Panc1 (cell line): ENCODE data around the gene EXOC7. TPM values are rescaled to one million over a fixed set of nuclear protein-coding genes. Genes with fewer than 3 reads are reported as not detected.

Source experiments
- ATAC-seq: fragments of 200-7000 bp; cut with Tn5 transposase; 2 replicates; pipeline ENCODE4 v1.9.1; 2020; ENCODE audit warnings: mild to moderate bottlenecking, moderate library complexity
- BruUV-seq: library from RNA; stranded (reverse); fragments of 400-500 nt; replicated peaks from 2 replicates; lab custom pipeline; 2021; lab: Mats Ljungman, UMichigan
- CTCF ChIA-PET: fragments of 300-600 bp; sonication (Branson Sonifier 250); formaldehyde crosslinking; loops from one replicate; lab custom pipeline; 2022; ENCODE audit warnings: antibody characterized with exemption; lab: Charles Lee
- POLR2A ChIA-PET: fragments of 300-600 bp; sonication (Branson Sonifier 250); formaldehyde crosslinking; loops from one replicate; lab custom pipeline; 2022; ENCODE audit warnings: antibody characterized with exemption; lab: Charles Lee
- DNase-seq: peaks from one replicate; pipeline ENCODE4 v3.0.0-alpha.2; 2010; ENCODE audit warnings: low read depth, low spot score
- H3K27ac ChIP-seq: 2 replicates; pipeline ENCODE4 v1.5.1; 2011; ENCODE audit warnings: mild to moderate bottlenecking, low read length, inconsistent platforms
- H3K27me3 ChIP-seq: fragments of 200-500 bp; sonication (Bioruptor generic); 2 replicates; pipeline ENCODE4 v1.6.0; 2014; ENCODE audit warnings: low read length, inconsistent platforms; ENCODE audit not compliant: control insufficient read depth, insufficient read depth
- H3K36me3 ChIP-seq: fragments of 200-500 bp; sonication (Bioruptor generic); 2 replicates; pipeline ENCODE4 v1.5.1; 2014; ENCODE audit warnings: inconsistent platforms, mild to moderate bottlenecking, low read length, moderate library complexity; ENCODE audit not compliant: control insufficient read depth, insufficient read depth
- H3K4me1 ChIP-seq: 2 replicates; pipeline ENCODE4 v1.5.1; 2011; ENCODE audit warnings: inconsistent platforms, mild to moderate bottlenecking, low read length, moderate library complexity; ENCODE audit not compliant: control insufficient read depth, insufficient read depth
- H3K4me3 ChIP-seq, 2 experiments: 2 replicates each; pipeline ENCODE4 v1.5.1; 2011 to 2012; ENCODE audit warnings: low read depth in 2 of 2, low read length in 2 of 2, mild to moderate bottlenecking in 2 of 2, inconsistent platforms in 1 of 2, moderate library complexity in 1 of 2
- H3K9me3 ChIP-seq: fragments of 200-500 bp; sonication (Bioruptor generic); 2 replicates; pipeline ENCODE4 v1.5.1; 2014; ENCODE audit warnings: low read depth, mild to moderate bottlenecking, inconsistent platforms, low read length, moderate library complexity; ENCODE audit not compliant: control insufficient read depth, insufficient read depth
- CTCF ChIP-seq: fragments of 450-650 bp; IDR thresholded peaks from 2 replicates; pipeline ENCODE4 v1.5.1; 2017; ENCODE audit warnings: mild to moderate bottlenecking
- POLR2AphosphoS5 ChIP-seq: IDR thresholded peaks from 2 replicates; pipeline ENCODE4 v1.6.1; 2012; ENCODE audit warnings: mild to moderate bottlenecking, low read depth, low read length, moderate library complexity
- REST ChIP-seq, 2 experiments: IDR thresholded peaks; 2 replicates each; pipeline ENCODE4 v1.6.1; 2011 to 2012; ENCODE audit warnings: low read depth in 2 of 2, control low read depth in 1 of 2, low read length in 1 of 2, mild to moderate bottlenecking in 1 of 2, moderate library complexity in 1 of 2; ENCODE audit not compliant: insufficient read depth in 1 of 2
- SIN3A ChIP-seq: IDR thresholded peaks from 2 replicates; pipeline ENCODE4 v1.6.1; 2012; ENCODE audit warnings: low read depth, mild to moderate bottlenecking, low read length, moderate library complexity, borderline replicate concordance; ENCODE audit not compliant: insufficient read depth
- TCF7L2 ChIP-seq: IDR thresholded peaks from 2 replicates; pipeline ENCODE4 v1.6.1; 2011; ENCODE audit warnings: mild to moderate bottlenecking, low read depth, low read length, inconsistent platforms
- in situ Hi-C: cut with HindIII; loops from 2 replicates; pipeline ENCODE4 v1.10.0; 2016; ENCODE audit warnings: low sequenced_read_pairs, low pct_unique_long_range_greater_than_20kb
- intact Hi-C: fragments of 100-400 bp; cut with micrococcal nuclease; formaldehyde crosslinking; loops from one replicate; pipeline ENCODE4 v1.10.0; 2022; ENCODE audit not compliant: unreplicated experiment
- total RNA-seq: library from RNA; stranded (reverse); gene quantifications from one replicate; pipeline ENCODE4 v1.2.1, GENCODE V29; 2021; ENCODE audit not compliant: unreplicated experiment

Gene EXOC7
- total RNA-seq, 1 experiment from 2014 or later = 190 TPM

- in situ Hi-C loops (no loop called here), intact Hi-C loops (no loop called here)
- no peak for DNase-seq
- Histone ChIP-seq H3K4me3 (no peak overlapping the region), H3K27ac (no peak overlapping the region), H3K27me3 (no peaks in the 10 kb centered on the region), H3K4me1 (peaks cover 14% of the 10 kb centered on the region), H3K9me3 (no peaks in the 10 kb centered on the region), H3K36me3 (peaks cover 5% of the 10 kb centered on the region; the same call in 1 of the 2 replicates)
- no peak for ATAC-seq
- CTCF ChIA-PET = interaction anchor here (0.7 to 0.8 kb wide), 3 partner anchors 46 to 188 kb away, joined by 3 to 10 read pairs (median 3); no protein-coding TSS in a partner anchor
- POLR2A ChIA-PET = no interaction called here
- BruUV-seq = no TSS peak
- TF ChIP-seq SIN3A = no peak
- no peak for TF ChIP-seq POLR2AphosphoS5
- TF ChIP-seq CTCF = no peak
- no peak for TF ChIP-seq REST (IDR thresholded peaks at IDR 0.05; ENCODE audit: insufficient read depth in 1 of 2, low read depth in 2 of 2, low read length in 1 of 2)
- TF ChIP-seq TCF7L2 = no peak
Observed at GRCh38 chr17:76106703-76107102, 3.1 kb upstream of the EXOC7 start.

GRCh38 chr17:76104896-76105231, 1.3 kb upstream of the EXOC7 start:
- no peak for ATAC-seq
- in situ Hi-C loops = no loop called here
- no peak overlapping the region for H3K4me3 ChIP-seq
- no peak for DNase-seq
- TF ChIP-seq REST (IDR thresholded peaks at IDR 0.05; ENCODE audit: insufficient read depth in 1 of 2, low read depth in 2 of 2, low read length in 1 of 2) = no peak
- no peak for TF ChIP-seq CTCF
- TF ChIP-seq SIN3A = no peak
- TF ChIP-seq POLR2AphosphoS5 = no peak
- no peak for TF ChIP-seq TCF7L2
- BruUV-seq = no TSS peak
- no peak overlapping the region for H3K27ac ChIP-seq
- intact Hi-C loops = no loop called here
- POLR2A ChIA-PET = no interaction called here
- peaks cover 14% of the 10 kb centered on the region for H3K4me1 ChIP-seq
- H3K9me3 ChIP-seq = no peaks in the 10 kb centered on the region
- CTCF ChIA-PET = no interaction called here
- peaks cover 8% of the 10 kb centered on the region; the same call in 1 of the 2 replicates for H3K36me3 ChIP-seq
- H3K27me3 ChIP-seq = no peaks in the 10 kb centered on the region
